Bone marrow (tissue), 2 donors: Measurements from ENCODE around the gene ADGRV1.
A peak's percentile ranks its signal among the peaks of the same experiment; 100 is the strongest.
"Not testable (repeated sequence)": the region's sequence is repeated elsewhere in the genome, so short reads cannot be mapped to it uniquely, and the experiment has no call there.

Experiments used
- DNase-seq, 2 donors: peaks; one replicate each; lab custom pipeline; 2025; lab: John Stamatoyannopoulos, UW

Gene ADGRV1

DNA sequence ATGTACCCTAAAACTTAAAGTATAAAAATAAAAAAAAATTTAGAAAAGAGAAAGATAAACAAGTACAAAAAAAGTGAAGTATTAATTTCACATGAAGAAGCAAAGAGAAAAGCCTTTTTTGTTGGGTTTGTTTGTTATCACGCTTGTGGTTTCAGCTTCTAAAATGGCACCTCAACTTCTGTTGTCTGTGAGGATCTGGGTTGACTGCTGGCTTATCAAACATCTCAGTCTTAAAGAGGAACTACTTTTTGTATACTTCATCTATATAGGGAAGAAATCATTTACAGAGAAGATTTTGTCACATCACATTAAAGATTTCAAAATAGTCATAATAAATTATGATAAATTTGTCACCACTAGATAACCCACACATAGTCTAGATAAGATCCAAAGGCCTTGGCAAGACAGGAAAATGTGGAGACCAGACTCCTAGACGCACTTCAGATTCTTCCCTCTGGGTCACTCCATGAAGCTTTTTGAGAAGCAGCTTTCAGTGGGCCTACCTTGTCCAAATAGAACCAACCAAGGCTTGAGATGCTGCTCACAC is 8.8 kb upstream of the ADGRV1 start:
- DNase-seq, result no peak

DNA sequence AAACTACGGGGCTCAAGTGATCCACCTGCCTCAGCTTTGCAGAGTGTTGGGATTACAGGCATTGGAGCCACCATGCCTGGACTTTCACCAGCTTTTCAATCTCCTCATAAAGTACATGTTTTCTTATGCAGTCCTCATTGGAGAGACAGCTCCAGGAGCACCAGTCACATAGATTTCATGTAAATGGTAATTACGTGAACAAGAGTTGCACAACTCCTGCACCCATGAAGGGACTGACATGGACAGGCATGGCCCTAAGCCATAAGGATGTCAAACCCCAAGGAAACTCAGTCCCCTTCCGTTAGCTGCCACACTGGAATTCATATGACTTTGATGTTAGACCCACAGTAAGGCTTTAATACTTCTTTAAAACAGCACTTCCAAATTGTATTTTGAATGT is 7.6 kb upstream of the ADGRV1 start:
- no peak for DNase-seq

DNA sequence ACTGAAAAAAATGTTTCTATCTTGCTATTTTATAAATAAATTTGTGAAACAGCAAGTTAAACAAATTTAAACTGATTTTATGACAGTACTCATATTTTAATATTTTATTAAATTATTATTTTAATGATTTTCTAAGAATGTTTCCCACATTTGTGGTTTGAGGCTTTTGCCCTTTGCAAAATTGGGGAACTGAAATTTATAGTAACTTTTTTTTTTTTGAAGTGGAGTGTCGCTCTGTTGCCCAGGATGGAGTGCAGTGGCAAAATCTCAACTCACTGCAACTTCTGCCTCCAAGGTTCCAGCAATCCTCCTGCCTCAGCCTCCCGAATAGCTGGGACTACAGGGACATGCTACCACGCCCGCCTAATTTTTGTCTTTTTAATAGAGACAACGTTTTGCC is 7.2 kb upstream of the ADGRV1 start:
- DNase-seq, result no peak

DNA sequence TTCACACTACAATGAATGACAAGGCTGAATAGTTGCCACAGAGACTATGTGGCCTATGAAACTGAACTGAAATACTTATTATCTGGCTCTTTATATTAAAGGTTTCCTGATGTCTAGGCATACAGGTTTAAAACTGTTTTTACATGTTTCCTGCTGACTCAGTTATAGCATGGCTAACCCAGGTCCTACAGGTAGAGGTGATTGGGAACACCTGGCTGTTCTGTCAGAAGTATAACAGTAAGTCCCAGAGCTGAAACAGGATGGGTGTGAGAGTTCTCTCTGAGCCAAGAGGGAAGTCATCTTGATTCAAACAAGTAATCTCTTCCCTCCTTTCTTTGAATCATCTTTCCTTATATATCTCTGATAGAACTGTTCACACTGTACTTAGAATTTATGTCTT is 4.9 kb upstream of the ADGRV1 start:
- no peak for DNase-seq

DNA sequence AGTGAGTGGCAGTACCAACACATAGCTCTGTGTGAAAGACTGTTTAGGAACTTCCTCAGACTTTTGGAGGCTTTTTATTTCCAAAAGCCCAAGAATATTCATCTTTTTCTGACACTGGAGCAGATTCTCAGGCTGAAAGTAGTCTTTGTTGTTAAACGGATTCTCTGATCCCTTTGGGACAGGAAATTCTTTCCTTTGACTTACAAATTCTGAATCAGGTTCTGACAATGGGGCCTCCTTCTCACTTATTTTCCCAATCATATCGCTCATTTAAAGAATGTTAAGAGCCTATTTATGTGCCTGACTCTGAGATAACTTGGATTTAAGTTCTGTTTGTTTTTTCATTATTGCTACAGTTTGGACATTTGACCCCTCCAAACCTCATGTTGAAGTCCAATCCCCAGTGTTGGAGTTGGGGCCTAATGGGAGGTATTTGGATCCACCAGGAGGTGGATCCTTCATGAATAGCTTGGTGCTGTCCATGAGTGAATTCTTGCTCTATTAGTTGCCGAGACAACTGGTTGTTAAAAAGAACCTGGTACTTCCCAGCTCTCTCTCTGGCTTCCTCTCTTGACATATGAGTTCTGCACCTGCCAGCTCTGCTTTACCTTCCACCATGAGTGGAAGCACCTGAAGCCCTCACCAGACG is 4.1 kb upstream of the ADGRV1 start:
- no peak for DNase-seq

DNA sequence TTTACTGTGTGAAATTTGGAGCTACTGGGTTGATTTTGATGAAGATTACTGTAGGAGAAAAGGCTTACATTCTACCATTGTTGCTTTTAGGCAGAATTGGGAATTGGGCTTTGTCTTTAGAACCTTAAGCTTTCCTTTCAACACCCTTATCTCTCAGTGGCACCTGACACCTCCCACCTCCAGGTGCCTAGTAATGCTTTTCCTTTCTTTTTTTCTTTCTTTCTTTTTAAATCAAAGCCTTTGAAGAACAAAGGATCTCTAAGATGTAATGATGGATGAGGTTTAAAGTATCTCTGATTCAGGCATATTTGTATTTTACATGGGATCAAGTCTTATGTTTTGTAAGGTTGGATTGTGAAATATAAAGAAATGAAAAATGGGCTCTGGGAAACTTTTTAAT is 2.9 kb upstream of the ADGRV1 start:
- no peak for DNase-seq

DNA sequence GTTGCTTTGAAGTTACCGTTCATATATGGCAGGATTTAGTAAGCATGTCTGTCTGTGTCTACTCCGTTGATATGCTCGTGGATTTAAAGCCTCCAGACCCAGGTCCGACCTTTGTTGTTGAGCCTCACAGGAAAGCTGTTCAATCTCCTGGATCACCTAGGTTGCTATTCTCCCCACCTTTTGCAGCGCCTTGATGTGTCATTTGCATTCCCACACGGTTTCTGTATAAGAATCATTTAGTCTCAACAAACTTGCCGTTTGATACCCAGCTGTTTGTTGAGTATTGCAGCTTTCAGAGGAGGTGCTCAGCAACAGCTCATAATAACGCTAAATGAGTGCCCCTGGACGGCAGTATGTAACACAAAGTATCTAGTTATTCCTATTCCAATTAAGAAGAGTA is 1.2 kb upstream of the ADGRV1 start:
- no peak for DNase-seq

DNA sequence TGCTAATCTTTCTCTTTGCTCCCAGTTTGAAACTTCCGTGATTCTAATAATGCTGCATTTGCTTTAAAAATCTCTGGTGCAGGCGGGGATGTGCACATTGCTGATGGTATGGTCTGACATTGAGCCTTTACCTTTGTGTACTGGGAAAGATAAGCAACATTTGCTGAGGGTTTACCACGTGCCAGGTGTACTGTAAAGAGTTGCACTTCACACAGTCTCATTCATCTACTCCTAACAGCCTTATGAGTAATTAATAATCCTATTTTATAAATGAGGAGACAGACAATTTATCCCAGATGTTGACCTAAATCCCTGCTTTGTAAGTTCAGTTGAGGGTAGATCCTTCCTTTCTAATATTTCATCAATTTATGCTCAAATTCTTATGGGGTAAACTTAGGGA is 726 bp upstream of the ADGRV1 start:
- no peak for DNase-seq

DNA sequence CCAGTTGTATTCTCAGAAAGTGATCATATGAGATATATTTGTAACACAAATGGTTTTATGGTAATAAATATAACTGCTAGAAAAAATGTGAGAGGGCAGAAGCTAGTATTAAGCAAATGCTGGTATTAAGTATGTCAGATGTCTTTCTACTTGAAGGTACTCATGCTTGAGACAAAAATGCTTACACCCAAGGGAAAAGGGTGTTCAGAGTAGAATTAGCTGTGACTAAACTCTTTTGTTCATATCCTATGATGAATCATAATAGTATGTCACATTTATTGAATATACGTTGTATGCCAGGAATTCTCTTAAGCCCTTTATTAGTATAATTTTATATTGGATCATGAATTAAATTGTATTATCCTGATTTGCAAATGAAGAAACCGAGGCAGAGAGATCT is 2.2 kb downstream of the ADGRV1 start:
- DNase-seq, result no peak

DNA sequence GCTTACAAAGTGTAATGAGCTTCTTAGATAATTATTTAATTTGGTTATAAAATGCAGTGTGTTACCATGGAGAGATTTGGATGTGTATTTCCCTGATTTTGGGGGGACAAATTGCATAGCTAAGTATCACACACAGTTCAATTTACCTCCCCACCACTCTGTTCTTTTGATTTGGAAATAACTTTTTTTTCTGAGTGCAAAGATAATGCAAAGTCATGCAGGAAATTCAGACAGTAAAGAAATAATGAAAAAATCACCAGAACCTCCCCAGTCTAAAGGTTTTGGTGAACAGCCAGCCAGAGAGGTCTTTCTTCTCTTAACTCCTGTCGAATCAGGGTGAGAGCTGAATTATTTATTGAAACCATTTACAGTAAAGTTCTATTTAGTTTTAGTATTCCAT is 3.2 kb downstream of the ADGRV1 start:
- DNase-seq, result no peak

DNA sequence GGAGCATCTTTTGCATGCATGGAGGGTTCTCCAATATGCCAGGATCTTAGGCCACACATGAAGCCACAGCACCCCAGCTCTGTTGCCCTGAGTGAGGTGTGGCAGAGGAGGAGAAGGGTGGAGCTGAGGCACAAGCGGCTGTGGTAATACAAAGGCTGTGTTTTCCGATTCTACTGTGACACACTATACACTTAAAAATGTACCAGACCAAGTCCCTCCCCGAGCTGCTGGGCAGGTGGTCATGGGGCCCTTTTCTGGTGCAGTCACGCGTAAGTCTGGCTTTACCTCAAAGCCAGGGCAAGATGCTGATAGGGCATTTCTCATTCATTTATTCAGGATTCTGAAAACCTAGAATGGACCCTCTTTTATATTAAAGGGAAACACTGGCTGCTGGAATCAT is 3.7 kb downstream of the ADGRV1 start:
- DNase-seq, result no peak

DNA sequence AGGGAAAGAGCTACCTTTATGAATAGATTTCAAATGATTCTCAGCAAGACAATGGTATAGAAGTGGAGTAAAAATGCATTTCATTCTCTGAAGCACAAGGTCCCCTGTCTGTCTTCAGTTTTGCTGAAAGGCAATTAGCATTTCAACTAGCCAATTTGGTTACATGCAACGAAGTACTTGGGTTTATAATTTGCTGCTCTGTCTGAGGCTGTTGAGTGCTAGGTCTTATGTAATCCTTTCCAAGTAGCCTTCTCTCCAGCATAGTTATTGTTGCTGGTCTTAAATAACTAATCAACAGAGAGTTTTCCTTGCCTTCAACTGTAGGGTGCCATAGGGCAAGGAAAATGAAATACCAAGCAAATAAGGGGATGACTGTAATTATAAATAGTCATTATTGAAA is 4.5 kb downstream of the ADGRV1 start:
- DNase-seq, result no peak

DNA sequence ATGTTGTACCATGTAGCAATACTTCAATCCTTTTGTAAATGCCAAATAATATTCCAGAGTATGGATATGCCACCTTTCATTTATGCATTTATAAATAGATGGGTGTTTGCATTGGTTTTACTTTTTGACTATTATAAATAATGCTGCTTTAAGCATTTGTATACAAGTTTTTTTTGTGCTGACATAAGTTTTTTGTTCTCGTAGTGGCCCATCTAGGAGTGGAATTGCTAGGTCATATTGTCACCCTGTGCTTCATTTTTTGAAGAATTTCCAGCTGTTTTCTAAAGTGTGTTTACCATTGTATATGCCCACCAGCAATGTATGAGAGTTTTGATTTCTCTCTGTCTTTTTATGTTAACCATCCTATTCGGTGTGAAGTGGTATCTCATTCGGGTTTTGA is 6.9 kb downstream of the ADGRV1 start:
- DNase-seq, result no peak

DNA sequence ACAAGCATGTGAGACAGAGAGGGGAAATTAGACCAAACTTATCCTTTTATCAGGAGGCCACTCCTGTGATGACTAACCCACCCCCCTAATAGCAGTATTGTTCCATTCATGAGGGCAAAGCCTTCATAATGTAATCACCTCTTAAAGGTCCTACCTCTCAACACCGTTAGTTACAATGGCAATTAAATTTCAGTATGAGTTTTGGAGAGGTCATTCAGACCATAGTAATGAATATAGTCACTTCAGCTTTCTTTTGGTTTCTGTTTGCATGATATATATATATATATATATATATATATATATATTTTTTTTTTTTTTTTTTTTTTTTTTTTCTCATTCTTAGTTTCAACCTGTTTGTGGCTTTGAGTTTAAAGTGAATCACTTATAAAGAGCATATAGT is 10.5 kb downstream of the ADGRV1 start:
- DNase-seq, result no peak

DNA sequence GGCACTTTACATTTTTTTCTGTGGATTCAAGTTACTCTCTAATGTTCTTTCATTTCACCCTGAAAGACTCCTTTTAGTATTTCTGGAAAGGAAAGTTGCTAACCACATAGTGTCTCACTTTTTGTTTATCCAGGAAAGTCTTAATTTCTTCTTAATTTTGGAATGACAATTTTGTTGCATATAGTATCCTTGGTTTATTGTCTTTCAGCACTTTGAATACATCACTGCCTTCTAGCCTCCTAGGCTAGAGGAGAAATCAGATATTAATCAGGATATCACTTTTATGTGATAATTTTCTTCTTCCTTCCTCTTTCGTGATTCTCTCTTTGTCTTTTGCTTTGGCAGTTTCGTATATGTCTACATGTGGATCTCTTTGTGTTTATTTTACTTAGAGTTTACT is 11.4 kb downstream of the ADGRV1 start:
- no peak for DNase-seq

DNA sequence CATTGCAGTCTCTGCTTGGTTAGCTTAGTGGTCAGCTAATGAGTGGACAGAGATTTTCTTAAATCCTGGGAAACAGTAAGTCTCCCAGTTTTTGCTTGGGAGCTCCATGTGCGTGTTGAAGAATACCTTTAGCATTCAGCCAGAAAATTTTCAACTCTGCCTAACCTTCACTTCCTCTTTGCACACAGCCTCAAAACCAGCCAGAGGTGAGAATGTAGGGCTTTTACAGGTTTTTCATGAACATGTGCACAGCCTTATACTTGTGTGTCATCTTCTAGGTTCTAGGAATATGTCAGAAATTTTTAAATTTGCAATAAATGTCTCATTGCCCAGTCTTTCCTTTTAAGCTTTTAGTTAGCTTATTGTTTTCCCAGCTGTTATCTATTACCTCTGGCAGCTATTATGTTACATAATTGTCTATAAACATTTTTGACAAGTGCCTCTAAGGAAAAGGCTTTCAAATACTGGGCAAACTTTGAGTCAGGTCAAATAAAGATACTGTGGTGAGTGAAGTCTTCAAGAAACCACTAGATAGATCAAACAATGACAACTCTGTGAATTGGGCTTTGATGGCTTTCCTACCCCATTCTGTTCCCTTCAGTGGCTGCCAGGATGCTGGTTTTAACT is 12.7 kb downstream of the ADGRV1 start:
- no peak for DNase-seq

DNA sequence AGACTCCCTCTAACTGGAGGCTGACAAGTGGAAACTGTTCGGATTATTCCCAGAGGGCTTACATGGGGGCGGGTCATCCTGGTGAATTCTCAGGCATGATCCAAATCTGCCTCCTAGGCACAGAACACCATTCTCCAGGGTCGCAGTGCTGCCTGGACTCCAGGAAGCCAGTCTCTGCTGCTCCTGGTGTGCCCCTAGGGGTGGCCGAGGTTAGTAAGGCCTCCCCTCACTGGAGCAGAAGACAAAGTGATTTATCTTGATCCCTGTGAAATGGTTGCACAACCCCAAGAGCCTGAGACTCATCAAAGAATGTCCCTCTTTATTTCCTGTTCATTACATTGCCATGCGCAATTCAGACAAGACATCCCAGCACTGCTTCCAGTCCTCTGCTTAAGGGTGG is 17.1 kb downstream of the ADGRV1 start:
- no peak for DNase-seq

DNA sequence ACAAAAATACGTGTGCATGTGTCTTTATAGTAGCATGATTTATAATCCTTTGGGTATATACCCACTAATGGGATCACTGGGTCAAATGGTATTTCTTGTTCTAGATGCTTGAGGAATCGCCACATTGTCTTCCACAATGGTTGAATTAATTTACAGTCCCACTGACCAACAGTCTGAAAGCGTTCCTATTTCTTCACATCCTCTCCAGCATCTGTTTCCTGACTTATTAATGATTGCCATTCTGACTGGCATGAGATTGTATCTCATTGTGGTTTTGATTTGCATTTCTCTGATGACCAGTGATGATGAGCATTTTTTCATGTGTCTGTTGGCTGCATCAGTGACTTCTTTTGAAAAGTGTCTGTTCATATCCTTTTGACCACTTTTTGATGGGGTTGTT is 18.0 kb downstream of the ADGRV1 start:
- DNase-seq, result peak in 1 of 2 donors; percentile 13

DNA sequence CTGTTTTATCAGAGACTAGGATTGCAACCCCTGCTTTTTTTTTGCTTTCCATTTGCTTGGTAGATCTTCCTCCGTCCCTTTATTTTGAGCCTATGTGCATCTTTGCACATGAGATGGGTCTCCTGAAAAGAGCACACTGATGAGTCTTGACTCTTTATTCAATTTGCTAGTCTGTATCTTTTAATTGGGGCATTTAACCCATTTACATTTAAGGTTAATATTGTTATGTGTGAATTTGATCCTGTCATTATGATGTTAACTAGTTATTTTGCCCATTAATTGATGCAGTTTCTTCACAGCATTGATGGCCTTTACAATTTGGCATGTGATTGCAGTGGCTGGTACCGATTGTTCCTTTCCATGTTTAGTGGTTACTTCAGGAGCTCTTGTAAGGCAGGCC is 21.3 kb downstream of the ADGRV1 start:
- not testable (repeated sequence) for DNase-seq

DNA sequence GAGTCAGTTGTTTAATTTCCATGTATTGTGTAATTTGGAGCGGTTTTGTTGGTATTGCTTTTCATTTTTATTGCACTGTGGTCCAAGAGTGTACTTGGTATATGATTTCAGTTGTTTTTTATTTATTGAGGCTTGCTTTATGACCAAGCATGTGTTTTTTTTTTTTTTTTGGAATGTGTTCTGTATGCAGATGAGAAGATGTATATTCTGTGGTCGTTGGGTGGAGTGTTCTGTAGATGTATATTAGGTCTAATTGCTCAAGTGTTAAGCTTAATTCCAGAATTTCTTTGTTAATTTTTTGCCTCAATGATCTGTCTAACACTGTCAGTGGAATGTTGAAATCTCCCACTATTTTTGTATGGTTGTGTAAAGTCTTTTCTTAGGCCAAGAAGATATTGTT is 23.4 kb downstream of the ADGRV1 start:
- no peak for DNase-seq

DNA sequence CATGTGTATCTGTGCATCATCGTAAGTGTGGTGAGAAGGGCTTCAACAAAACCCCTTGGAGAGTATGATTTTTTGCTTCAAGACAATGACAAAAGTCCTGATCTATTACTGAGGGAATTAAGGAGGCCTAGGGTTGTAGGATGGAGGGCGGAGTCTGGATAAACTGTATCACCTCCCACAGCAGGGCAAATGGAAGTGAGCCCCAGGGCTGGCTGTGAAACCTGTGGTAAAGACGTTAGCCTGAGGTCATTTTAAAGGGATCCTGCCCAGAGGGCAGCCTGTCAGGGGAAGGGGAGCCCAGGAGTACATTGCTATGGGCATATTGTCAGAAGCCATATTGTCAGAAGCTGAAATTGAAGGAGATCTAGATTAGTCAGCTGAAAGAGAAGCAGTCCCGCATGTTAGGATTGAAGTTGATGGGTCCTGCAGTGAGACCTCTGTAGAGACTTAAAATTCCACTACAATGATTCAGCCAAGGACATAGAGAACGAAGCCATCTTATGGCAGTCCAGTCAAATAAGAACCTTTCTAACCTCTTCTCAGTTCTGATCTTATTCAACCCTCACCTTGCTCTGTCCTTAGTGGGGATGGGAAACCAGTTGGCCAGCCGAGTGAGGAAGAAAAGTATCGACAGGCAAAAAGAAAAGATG is 26.9 kb downstream of the ADGRV1 start:
- DNase-seq, result no peak

DNA sequence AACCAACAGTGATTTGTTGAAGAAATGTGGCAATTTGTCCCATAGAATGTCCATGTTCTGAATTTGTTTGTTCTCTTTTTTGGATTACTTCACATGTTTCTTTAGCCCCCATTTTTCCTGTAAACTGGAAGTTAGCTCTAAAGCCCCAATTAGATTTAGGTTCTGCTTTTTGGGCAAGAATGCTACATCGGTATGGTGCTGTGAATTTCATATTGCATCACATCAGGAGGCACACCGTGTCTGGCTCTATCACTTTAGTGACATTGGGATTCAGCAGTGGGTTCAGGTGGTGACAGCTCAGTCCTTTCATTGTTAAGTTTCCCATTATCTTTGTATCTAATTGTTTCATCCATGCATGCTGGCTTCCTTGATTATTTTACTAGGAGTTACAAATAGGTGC is 27.9 kb downstream of the ADGRV1 start:
- no peak for DNase-seq

DNA sequence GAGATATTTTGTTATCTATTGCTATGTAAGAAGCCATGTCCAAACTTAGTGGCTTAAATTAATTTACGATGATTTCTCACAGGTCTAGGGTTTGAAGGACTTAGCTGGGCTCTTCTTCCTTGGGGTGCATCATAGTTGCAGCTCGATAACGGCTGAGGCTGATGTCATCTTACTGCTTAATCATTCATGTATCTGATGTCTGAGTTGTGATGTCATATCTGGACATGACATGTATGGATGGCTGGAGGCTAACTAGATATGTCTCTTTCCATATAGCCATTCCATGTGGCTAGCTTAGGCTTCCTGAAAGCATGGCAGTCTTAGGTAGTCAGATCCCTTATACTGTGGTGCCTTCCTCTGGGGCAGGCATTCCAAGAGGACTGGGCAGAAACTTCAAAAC is 31.6 kb downstream of the ADGRV1 start:
- DNase-seq, result no peak

DNA sequence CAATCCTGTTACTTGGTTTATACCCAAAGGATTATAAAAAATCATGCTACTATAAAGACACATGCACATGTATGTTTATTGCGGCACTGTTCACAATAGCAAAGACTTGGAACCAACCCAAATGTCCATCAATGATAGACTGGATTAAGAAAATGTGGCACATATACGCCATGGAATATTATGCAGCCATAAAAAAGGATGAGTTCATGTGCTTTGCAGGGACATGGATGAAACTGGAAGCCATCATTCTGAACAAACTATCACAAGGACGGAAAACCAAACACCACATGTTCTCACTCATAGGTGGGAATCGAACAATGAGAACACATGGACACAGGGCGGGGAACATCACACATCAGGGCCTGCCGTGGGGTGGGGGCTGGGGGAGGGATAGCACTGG is 34.5 kb downstream of the ADGRV1 start:
- DNase-seq, result not testable (repeated sequence)
